NCI-H1048 (cell line): ENCODE data around the gene HLF.

Source experiments
- DNase-seq: peaks from one replicate; lab custom pipeline; 2025; lab: John Stamatoyannopoulos, UW

The HLF gene

DNA sequence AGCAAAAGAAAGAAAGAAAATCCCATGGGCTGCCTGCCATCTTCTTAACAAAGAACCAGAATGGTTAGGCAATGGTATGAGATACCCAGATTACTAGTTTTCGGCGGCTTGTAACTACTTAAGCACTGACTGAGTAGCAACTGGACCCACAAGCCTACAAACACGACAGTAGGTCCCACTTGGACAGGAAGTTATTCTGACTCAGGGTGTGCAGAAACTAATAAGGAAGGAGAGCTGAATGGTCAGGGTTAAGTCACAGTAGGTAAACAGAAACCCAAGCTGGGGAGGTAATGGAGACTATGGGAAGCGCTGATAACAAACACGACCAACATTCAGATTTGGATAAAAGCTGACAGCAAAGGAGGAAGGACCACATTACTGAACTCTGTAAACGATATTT lies 10.4 kb upstream of the HLF start:
- DNase-seq = no peak

- DNase-seq = no peak
Measured at GRCh38 chr17:55258578-55259135, 6.1 kb upstream of the HLF start.

DNA sequence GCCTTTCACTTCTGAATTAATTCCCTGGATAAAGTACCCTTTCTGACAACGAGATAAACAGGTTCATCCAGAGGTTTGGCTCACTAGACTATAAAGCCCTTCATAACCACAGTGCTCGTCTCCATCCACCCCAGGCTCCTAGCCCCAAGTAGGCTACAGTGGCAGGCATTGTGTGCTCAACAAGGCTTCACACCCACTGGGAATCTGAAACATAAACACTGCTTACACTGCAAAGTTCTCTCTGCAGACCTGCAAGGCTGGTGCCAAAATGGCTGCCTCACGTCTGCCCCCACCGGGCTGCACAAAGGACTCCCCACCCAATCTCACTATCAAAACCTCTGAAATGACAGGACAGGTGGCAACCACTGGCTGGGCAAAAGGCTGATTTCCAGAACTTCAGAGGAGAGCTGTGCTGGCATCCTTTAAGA lies 5.1 kb upstream of the HLF start:
- no peak for DNase-seq

DNA sequence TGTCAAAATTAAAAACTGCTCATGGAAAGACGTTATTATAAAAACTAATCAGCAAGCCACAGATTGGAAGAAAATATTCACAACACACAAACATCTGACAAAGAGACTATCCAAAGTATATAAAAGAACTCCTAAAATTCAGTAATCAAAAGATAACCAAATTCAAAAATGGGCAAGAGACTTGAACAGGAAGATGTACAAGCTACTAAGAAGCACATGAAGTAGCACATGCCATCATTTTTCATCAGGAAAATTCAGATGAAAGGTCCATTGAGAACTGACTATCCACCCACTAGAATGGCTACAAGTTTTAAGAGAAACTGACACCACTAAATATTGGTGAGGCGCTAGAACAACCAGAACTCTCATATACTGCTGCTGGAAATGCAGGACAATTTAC lies 3.4 kb upstream of the HLF start:
- no peak for DNase-seq

DNA sequence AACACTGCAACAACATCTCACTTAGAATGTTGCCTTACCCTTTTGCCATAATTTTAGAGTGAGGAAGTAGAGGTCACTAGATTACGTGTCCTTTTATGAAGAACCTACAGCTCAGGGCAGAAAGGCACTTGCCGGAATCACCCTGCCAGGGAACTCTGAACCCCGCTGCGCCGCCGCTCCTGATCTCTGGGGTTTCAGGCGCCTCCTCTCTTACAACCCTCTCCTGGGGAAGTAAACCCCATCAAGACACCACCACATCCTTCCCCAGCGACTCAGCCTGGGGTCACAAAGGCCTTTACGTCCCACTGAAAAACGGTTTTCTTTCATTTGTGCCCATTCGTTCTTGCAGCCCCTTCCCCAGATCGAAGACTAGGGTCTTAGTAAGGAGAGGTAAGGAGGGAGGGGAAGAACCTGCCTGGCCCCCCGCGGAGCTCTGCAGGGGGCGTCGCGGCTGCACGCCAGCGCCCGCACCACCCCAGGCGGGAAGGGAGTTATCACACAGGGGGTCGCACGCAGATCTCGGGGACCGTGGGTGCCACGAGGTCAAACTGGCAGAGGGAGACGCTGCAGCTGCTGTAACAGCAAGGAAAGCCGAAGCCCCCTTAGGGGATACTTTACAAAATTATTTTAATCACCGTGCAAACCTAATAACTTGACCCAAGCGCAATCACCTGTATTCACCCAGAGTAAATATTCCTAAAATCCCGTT lies 1.0 kb upstream of the HLF start:
- DNase-seq = no peak

- DNase-seq = no peak
Measured at GRCh38 chr17:55264278-55264644, 499 bp upstream of the HLF start.

DNA sequence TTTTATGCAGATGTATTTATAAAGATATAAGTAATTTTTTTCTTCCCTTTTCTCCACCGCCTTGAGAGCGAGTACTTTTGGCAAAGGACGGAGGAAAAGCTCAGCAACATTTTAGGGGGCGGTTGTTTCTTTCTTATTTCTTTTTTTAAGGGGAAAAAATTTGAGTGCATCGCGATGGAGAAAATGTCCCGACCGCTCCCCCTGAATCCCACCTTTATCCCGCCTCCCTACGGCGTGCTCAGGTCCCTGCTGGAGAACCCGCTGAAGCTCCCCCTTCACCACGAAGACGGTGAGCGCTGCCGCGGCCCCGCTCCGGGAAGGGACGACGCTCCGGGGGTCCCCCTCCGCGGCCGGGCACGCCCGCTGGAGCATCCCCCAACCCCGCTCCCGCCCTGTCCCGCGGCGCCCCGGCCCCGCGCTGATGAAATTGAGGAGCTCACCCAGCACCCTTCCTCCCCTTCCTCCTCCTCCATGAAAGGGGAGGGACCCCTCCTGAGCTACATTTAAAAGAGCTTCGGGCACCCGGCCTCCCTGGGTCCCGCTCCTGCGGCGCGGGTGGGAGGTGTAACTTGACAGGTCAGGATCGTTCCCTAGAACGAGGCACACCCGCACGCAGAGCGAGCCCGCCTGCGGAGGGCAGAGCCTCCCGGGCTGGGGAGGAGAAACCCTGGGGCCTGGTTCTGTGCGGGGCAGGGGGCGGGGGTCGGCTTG lies 706 bp downstream of the HLF start:
- no peak for DNase-seq

- DNase-seq = no peak
Measured at GRCh38 chr17:55266051-55266957, 1.5 kb downstream of the HLF start.

DNA sequence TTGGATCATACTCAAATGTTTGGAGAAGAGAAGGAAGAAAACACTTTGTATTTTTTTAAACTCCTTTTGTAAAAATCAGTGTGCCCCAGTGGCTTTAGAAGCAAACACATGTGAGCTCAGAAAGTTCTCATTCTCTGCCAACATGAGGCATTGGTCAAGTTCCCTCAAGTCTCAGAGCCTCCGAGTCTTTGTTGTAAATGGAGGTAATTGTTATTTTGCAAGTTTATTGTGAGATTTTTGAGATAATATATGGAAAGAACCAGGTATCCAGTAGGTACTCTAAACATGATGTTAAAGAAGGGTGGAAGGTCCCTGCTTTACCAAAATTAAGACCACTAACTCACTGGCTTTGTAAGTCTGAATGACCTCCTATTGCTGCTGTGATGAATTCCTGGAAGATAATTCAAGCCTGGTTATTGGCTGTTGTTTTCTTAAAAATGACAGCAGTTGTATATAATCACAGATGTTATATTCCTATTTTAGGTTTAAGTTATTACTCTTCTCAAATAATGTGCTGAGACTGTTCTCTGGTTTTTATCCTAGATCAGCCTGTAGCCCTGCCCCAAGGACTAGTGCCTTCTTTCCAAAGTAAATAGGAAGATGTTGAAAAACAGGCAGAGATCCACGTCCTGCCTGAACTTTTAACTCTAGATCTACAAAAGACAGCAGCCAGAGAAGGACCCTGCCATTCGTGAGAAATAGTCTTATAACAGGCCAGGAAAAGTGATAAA lies 2.4 kb downstream of the HLF start:
- DNase-seq = no peak

- DNase-seq = no peak
Measured at GRCh38 chr17:55267777-55268648, 3.3 kb downstream of the HLF start.

DNA sequence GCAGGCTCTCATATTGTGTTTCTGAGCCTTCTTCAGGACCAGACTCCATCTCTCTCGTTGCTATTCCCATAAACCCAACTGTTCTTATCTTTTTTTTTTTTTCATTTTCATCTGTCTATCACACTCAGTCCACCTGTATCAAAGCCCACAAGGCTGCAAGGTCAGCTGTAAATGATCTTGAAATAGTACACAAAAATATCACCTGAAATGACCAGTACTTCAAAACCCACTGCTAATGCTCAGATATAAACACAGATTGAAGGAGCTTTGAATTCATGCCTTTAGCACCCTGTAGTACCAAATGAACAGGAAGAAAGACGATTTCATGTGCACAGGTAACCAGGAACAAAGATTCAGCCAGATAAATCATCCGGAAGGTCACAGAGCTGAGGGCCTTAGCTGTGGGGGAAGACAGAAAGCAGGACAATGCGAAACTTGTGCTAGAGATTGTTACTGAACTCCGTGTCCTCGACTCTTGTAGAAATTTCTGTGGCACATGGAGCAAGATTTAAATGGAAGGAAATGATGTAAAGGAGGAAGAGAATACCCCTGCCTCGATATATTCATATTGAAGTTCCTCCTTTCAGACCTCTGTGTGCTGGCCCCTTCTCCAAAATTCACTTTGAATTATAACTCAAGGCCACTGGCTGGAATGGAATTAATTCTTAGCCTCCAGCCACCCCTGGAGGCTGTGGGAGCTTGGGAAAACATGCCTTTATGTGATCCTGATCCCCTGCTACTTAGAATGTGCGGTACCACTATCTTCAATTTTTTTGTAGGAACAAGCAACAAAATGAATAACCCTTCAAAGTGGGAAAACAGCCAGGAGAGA lies 4.1 kb downstream of the HLF start:
- no peak for DNase-seq

- no peak for DNase-seq
Measured at GRCh38 chr17:55269894-55270293, 5.1 kb downstream of the HLF start.

- DNase-seq = no peak
Measured at GRCh38 chr17:55271223-55271571, 6.4 kb downstream of the HLF start.

- DNase-seq = no peak
Measured at GRCh38 chr17:55271958-55272710, 7.4 kb downstream of the HLF start.

GRCh38 chr17:55272711-55273578 lies 8.2 kb downstream of the HLF start:
- no peak for DNase-seq

DNA sequence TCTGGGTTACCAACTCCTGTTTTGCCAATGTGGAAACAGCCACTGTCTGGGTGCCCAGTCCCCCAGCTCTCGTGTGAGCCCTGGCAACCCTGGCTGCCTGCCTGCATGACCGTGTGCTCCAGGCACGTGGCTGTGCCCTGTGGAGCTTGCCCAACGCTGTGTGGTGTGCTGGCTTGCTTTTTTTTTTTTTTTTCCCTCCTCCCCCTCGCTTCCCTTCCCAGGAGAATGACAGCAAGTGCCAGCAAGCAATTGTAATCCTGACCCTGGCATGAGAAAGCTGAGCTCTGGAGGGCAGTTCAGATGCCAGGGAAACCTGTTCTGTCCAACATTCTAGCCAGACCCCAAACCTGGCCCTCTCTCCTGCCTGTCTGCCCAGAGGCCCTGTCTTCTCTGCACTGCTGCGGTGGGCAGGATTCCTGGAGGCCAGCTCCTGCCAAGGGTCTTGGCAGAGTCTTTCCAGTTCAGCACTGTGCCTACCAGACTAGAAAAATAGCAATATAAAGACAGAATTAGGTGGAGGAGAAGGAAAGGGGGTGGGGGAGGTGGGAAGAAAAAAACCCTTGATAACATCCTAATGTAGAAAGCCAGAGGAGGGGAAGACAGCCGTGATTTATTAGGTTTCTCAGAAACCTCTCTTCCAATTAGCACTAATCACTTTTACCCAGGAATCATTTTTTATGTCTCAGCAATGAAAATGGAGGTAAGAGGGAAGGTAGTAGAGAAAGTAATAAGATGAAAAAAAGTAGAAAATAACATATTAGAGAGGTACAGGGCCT lies 9.0 kb downstream of the HLF start:
- no peak for DNase-seq
